Fibroblast of lung (primary cell): ENCODE results near the gene BLOC1S1. TPM values are rescaled to one million over a fixed set of nuclear protein-coding genes. Genes with fewer than 3 reads are reported as not detected.
A peak's percentile ranks its signal among the peaks of the same experiment; 100 is the strongest.

Experiments
- DNase-seq, 2 donors: peaks; one replicate each; pipeline versions ENCODE4 v3.0.0 to v3.0.0-alpha.2; 2010; ENCODE audit warnings: low read depth in 2 of 2
- H2AFZ ChIP-seq: 2 replicates; pipeline ENCODE4 v1.5.1; 2012; ENCODE audit warnings: low read length, control low read depth, inconsistent platforms
- H3K27ac ChIP-seq: 2 replicates; pipeline ENCODE4 v1.5.1; 2011; ENCODE audit warnings: low read length, control low read depth; ENCODE audit not compliant: insufficient read depth
- H3K27me3 ChIP-seq: 2 replicates; pipeline ENCODE4 v1.5.1; 2011; ENCODE audit warnings: mild to moderate bottlenecking, low read length; ENCODE audit not compliant: control insufficient read depth, insufficient read depth
- H3K36me3 ChIP-seq: 2 replicates; pipeline ENCODE4 v1.5.1; 2011; ENCODE audit warnings: low read length; ENCODE audit not compliant: control insufficient read depth, insufficient read depth
- H3K4me1 ChIP-seq: 2 replicates; pipeline ENCODE4 v1.5.1; 2011; ENCODE audit warnings: low read length; ENCODE audit not compliant: control insufficient read depth, insufficient read depth; ENCODE audit errors: extremely low read depth
- H3K4me2 ChIP-seq: 2 replicates; pipeline ENCODE4 v1.5.1; 2011; ENCODE audit warnings: low read length, control low read depth; ENCODE audit not compliant: insufficient read depth; ENCODE audit errors: extremely low read depth
- H3K4me3 ChIP-seq, 4 experiments: fragments of 200-600 bp in 1 of 4; sonication (generic) in 1 of 4; replicated peaks in 1 of 4; 2 replicates each; pipeline ENCODE4 v1.5.1; 2011 to 2016; ENCODE audit warnings: low read length in 4 of 4, low read depth in 3 of 4, mild to moderate bottlenecking in 3 of 4, control low read depth in 2 of 4, inconsistent platforms in 1 of 4, mixed read lengths in 1 of 4; ENCODE audit not compliant: insufficient read depth in 1 of 4; ENCODE audit errors: control extremely low read depth in 1 of 4
- H3K79me2 ChIP-seq: 2 replicates; pipeline ENCODE4 v1.5.1; 2012; ENCODE audit warnings: mild to moderate bottlenecking, low read length, inconsistent platforms; ENCODE audit not compliant: control insufficient read depth, insufficient read depth
- H3K9ac ChIP-seq: 2 replicates; pipeline ENCODE4 v1.5.1; 2011; ENCODE audit warnings: mild to moderate bottlenecking, low read length, control low read depth; ENCODE audit not compliant: insufficient read depth
- H3K9me3 ChIP-seq: 2 replicates; pipeline ENCODE4 v1.5.1; 2012; ENCODE audit warnings: low read depth, low read length; ENCODE audit not compliant: control insufficient read depth, insufficient read depth
- H4K20me1 ChIP-seq: 2 replicates; pipeline ENCODE4 v1.5.1; 2011; ENCODE audit warnings: low read length; ENCODE audit not compliant: control insufficient read depth, insufficient read depth; ENCODE audit errors: extremely low read depth
- EZH2 ChIP-seq: IDR thresholded peaks from 2 replicates; pipeline ENCODE4 v1.5.1; 2012; ENCODE audit warnings: low read length, control low read depth, mild to moderate bottlenecking; ENCODE audit errors: missing control alignments
- polyA plus RNA-seq, 2 donors: library from polyadenylated mRNA; depleted of rRNA in 1 of 2; stranded (reverse) in 1 of 2; unstranded in 1 of 2; fragments of >200 nt; gene quantifications; 2 replicates each; pipeline ENCODE4 v1.2.1, GENCODE V29; 2011 to 2012; ENCODE audit warnings: missing spikeins in 1 of 2
- total RNA-seq: library from RNA; depleted of rRNA; stranded (reverse); fragments of >200 nt; gene quantifications from 2 replicates; pipeline ENCODE4 v1.2.1, GENCODE V29; 2014
- TF ChIP-seq, protein P1 (sequence below), 2 donors: IDR thresholded peaks in 1 of 2; conservative IDR thresholded peaks in 1 of 2; 1 replicate in 1 of 2; 2 replicates in 1 of 2; pipeline ENCODE4 v1.5.1; 2011 to 2012; ENCODE audit warnings: low read length in 2 of 2, control low read depth in 1 of 2, inconsistent platforms in 1 of 2, low read depth in 1 of 2, mild to moderate bottlenecking in 1 of 2

BLOC1S1 gene
- total and polyA plus RNA-seq, 2 donors (not counting 1 experiment from before 2014, with no cell fraction given) = 103 to 163 TPM

DNA sequence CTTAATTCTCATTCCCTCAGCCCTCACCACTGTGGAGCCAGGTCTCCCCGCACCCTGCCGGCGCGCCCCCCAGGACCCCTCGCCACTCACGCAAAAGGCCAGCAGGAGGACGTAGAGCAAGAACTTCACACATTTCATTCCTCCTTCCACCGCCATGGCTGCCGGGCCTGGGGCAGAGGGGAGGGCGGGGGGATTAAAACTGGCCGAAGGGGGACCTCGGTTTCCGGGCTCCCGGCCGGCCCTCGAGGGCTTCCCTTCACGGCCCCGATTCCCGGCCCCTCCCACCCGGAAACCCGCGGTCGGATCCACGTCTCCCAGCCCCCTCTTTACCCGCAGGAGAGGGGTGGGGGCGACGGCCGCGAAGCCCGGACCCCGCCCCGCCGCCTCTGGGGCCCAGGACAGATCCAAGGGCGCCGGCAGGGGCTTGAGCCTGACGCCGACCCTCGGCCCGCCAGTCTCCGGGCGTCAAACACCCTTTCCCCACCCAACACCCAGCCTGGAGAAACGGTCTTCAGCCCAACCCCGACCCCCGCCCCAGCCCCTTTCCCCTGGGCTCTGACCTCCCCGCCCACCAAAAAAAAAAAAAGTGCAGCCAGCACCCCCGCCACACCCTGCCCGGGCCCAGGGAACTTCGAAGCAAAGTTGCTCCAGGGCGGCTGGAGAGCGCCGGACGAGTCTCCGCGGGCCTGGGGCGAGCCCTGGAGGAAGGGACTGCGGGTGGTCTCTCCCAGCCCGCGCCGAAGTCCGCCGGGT lies 12.5 kb downstream of the BLOC1S1 start:
- no peaks in the 10 kb centered on the region for H3K9me3 ChIP-seq
- peak; percentile 70 for DNase-seq
- H2AFZ ChIP-seq = no peak overlapping the region
- TF ChIP-seq, protein P1, sequence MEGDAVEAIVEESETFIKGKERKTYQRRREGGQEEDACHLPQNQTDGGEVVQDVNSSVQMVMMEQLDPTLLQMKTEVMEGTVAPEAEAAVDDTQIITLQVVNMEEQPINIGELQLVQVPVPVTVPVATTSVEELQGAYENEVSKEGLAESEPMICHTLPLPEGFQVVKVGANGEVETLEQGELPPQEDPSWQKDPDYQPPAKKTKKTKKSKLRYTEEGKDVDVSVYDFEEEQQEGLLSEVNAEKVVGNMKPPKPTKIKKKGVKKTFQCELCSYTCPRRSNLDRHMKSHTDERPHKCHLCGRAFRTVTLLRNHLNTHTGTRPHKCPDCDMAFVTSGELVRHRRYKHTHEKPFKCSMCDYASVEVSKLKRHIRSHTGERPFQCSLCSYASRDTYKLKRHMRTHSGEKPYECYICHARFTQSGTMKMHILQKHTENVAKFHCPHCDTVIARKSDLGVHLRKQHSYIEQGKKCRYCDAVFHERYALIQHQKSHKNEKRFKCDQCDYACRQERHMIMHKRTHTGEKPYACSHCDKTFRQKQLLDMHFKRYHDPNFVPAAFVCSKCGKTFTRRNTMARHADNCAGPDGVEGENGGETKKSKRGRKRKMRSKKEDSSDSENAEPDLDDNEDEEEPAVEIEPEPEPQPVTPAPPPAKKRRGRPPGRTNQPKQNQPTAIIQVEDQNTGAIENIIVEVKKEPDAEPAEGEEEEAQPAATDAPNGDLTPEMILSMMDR (conservative IDR thresholded peaks at IDR 0.05 in 1 of 2, IDR thresholded peaks at IDR 0.05 in 1 of 2; ENCODE audit: low read depth in 1 of 2, low read length in 2 of 2) = no peak
- no peak for TF ChIP-seq EZH2
- H3K4me2 ChIP-seq = peak overlapping the region; percentile 98
- H3K4me3 ChIP-seq = peak overlapping the region; percentile 80 to 93 (median 89)
- H3K4me1 ChIP-seq = peaks cover 30% of the 10 kb centered on the region
- no peaks in the 10 kb centered on the region for H4K20me1 ChIP-seq
- peak overlapping the region; percentile 96 for H3K9ac ChIP-seq
- peaks cover 56% of the 10 kb centered on the region for H3K79me2 ChIP-seq
- no peaks in the 10 kb centered on the region for H3K27me3 ChIP-seq
- H3K36me3 ChIP-seq = peaks cover 18% of the 10 kb centered on the region
- peak overlapping the region; percentile 99 for H3K27ac ChIP-seq

DNA sequence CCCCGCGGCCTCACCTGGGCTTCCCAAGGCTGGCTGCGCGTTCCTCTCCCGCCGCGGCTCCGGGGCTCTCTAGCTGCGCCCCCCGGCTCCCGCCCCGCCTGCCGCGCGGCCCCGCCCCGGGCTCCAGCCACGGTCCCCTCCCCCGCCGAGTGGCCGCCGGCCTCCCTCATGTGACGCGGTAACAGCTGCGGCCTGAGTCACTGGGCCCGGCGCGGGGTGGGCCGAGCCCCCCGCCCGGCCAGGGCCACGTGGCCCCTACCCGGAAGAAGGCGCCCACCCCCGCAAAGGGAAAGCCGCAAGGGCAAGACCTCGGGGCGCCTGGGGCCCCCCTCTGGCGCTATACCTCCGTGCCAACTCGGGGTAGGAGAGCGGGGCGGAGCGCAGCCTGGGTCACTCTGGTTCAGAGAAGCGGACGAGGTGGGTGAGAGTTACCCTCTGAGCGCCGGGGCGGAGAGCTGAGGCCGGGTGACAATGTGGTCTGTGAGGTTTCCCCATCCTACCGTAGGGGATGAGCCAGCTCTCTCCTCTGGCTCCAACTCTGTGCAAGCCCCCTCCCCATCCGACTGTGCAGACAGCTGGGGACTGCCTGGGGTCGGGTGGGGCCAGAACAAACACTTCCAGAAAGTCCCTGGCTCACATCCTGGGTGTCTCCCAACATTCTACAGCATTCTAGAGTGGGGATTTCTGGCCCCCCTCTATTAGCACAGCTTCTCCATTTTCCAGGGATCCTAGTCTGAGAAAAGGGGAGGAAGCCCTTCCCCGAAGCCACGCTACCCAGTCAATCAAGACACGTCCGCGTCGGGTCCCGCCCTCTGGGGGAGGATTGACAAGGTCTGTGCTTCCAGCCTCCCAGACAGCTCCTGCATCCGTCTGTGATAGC lies 13.3 kb downstream of the BLOC1S1 start, which contains the start of gene CD63:
Gene CD63 (minus strand): TSS at position 71 of the 880 bp plus-strand sequence. CDS start 668 bp downstream, outside the sequence.
- peak; percentile 95 to 96 for DNase-seq
- Histone ChIP-seq H3K27me3 (no peaks in the 10 kb centered on the region), H3K4me2 (peak within 1 kb of the TSS; percentile 98), H4K20me1 (no peaks in the 10 kb centered on the region), H3K4me3 (peak within 1 kb of the TSS; percentile 80 to 93 (median 89)), H2AFZ (no peak within 1 kb of the TSS), H3K79me2 (peaks cover 50% of the 10 kb centered on the region), H3K4me1 (peaks cover 24% of the 10 kb centered on the region), H3K9ac (peak within 1 kb of the TSS; percentile 96), H3K9me3 (no peaks in the 10 kb centered on the region), H3K27ac (peak within 1 kb of the TSS; percentile 99), H3K36me3 (peaks cover 14% of the 10 kb centered on the region)
- TF ChIP-seq, protein P1 (conservative IDR thresholded peaks at IDR 0.05 in 1 of 2, IDR thresholded peaks at IDR 0.05 in 1 of 2; ENCODE audit: low read depth in 1 of 2, low read length in 2 of 2) = no peak
- TF ChIP-seq EZH2 = no peak
